ENCODE data around the gene SF3A2.

Gene SF3A2

DNA sequence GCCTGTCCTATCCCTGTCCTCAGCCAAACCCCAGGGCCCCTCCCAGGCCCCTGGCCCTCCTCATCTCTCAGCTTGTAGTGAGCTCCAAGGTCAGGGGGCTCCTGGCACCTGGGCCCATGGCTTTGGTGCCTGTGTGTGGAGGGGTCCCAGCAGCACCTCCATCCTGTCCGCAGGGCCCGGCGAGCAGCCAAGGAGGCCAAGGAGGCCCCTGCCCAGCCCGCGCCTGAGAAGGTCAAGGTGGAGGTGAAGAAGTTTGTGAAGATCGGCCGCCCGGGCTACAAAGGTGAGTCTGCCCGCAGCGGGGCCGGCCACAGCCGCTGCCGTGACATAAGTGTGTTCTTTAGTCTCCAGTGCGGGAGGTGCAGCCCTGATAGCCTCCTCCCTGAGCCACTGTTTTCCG, 8.6 kb downstream of the SF3A2 start:
- no peak overlapping the region for H3K4me3 ChIP-seq (ENCODE audit: low read length)
- peaks cover 15% of the 10 kb centered on the region for H3K4me1 ChIP-seq (ENCODE audit: control insufficient read depth, insufficient read depth, low read length)
- DNase-seq (ENCODE audit: low read depth): no peak
- H3K27me3 ChIP-seq (replicated peaks; ENCODE audit: control insufficient read depth, insufficient read depth, low read length): no peaks in the 10 kb centered on the region
- H3K9ac ChIP-seq (ENCODE audit: low read length): no peak overlapping the region
- H3K9me3 ChIP-seq (ENCODE audit: control insufficient read depth, low read length): no peaks in the 10 kb centered on the region
- peaks cover 47% of the 10 kb centered on the region for H3K36me3 ChIP-seq (ENCODE audit: control insufficient read depth, insufficient read depth, low read length, severe bottlenecking)

DNA sequence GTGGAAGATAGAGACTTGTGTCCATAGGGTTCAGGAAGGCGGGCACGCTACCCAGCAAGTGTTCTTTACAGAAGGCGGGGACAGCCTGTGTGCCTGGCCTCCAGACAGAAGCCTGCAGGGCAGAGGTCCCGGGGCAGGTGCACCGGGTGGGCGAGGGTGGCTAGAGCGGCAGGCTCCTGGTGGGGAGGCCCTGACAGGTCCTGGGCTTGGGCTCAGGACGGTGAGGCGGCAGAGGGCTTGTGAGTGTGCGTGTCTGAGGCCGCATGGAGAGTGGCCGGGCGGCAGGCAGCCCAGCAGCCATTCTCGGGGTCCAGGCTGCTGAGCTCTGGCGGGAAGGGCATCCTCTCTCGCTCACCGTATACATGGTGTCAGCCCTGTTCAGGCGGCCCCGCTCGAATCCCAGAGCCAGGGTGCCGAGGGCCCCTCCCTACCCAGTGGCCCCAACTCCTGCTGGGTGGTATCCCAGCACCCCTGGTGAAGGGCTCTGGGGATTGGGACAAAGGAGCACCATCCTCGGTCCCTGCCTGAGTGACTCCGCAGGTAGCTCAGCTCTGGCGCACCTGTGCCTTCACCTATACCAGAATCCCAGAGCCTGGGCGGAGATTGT, 9.5 kb downstream of the SF3A2 start:
- DNase-seq (ENCODE audit: low read depth): no peak
- H3K27me3 ChIP-seq (replicated peaks; ENCODE audit: control insufficient read depth, insufficient read depth, low read length): no peaks in the 10 kb centered on the region
- peaks cover 47% of the 10 kb centered on the region for H3K36me3 ChIP-seq (ENCODE audit: control insufficient read depth, insufficient read depth, low read length, severe bottlenecking)
- peaks cover 7% of the 10 kb centered on the region for H3K4me1 ChIP-seq (ENCODE audit: control insufficient read depth, insufficient read depth, low read length)
- no peaks in the 10 kb centered on the region for H3K9me3 ChIP-seq (ENCODE audit: control insufficient read depth, low read length)
- no peak overlapping the region for H3K4me3 ChIP-seq (ENCODE audit: low read length)
- H3K9ac ChIP-seq (ENCODE audit: low read length): no peak overlapping the region

DNA sequence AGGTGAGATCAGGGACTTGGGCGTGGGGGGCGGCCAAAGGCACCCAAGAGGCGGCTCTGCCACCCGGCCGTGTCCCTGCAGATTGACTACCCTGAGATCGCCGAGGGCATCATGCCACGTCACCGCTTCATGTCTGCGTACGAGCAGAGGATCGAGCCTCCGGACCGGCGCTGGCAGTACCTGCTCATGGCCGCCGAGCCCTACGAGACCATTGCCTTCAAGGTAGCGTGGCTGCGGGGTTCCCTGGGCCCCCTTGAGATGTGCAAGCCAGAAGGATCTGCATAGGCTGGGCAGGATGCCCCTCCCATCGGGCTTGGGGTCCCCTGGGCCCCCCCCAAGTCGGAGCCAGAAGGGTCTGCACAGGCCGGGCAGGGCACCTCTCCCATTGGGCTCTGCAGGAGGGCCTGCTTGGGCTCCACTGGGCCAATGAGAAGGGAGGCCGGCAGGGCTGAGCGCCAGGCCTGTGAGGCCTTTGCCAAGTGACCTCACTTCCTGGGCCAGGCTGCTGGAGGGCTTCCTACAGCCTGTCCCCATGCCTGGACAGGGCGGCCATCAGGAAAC, 10.3 kb downstream of the SF3A2 start:
- H3K9ac ChIP-seq (ENCODE audit: low read length): no peak overlapping the region
- no peaks in the 10 kb centered on the region for H3K9me3 ChIP-seq (ENCODE audit: control insufficient read depth, low read length)
- peaks cover 47% of the 10 kb centered on the region for H3K36me3 ChIP-seq (ENCODE audit: control insufficient read depth, insufficient read depth, low read length, severe bottlenecking)

DNA sequence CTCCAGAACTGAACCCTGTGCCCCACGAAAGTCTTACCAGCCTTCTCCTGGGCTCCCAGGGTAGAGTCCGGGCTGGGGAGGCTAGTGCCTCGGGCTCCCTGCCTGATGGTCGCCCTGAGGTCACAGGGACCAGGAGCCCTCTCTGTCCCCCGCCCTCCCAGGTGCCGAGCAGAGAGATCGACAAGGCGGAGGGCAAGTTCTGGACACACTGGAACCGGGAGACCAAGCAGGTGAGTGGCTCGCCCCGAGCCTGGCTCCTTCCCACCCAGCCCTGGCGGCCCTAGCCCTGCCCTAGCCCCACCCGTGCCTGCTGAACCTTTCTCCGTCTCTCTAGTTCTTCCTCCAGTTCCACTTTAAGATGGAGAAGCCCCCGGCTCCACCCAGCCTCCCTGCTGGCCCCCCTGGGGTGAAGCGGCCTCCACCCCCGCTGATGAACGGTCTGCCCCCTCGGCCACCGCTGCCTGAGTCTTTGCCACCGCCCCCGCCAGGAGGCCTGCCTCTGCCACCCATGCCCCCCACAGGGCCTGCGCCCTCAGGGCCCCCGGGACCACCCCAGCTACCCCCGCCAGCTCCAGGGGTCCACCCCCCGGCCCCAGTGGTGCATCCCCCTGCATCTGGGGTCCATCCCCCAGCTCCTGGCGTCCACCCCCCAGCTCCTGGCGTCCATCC, 10.9 kb downstream of the SF3A2 start:
- no peaks in the 10 kb centered on the region for H3K9me3 ChIP-seq (ENCODE audit: control insufficient read depth, low read length)
- no peak overlapping the region for H3K9ac ChIP-seq (ENCODE audit: low read length)
- H3K27me3 ChIP-seq (replicated peaks; ENCODE audit: control insufficient read depth, insufficient read depth, low read length): peaks cover 10% of the 10 kb centered on the region
- peaks cover 7% of the 10 kb centered on the region for H3K4me1 ChIP-seq (ENCODE audit: control insufficient read depth, insufficient read depth, low read length)
- no peak overlapping the region for H3K4me3 ChIP-seq (ENCODE audit: low read length)
- no peak for DNase-seq (ENCODE audit: low read depth)
- peaks cover 47% of the 10 kb centered on the region for H3K36me3 ChIP-seq (ENCODE audit: control insufficient read depth, insufficient read depth, low read length, severe bottlenecking)

More for the DNA sequence above, 10.3 kb downstream of the SF3A2 start:
- H3K4me1 ChIP-seq (ENCODE audit: control insufficient read depth, insufficient read depth, low read length): peaks cover 6% of the 10 kb centered on the region
- no peak overlapping the region for H3K4me3 ChIP-seq (ENCODE audit: low read length)
- no peak for DNase-seq (ENCODE audit: low read depth)
- peaks cover 5% of the 10 kb centered on the region for H3K27me3 ChIP-seq (replicated peaks; ENCODE audit: control insufficient read depth, insufficient read depth, low read length)

DNA sequence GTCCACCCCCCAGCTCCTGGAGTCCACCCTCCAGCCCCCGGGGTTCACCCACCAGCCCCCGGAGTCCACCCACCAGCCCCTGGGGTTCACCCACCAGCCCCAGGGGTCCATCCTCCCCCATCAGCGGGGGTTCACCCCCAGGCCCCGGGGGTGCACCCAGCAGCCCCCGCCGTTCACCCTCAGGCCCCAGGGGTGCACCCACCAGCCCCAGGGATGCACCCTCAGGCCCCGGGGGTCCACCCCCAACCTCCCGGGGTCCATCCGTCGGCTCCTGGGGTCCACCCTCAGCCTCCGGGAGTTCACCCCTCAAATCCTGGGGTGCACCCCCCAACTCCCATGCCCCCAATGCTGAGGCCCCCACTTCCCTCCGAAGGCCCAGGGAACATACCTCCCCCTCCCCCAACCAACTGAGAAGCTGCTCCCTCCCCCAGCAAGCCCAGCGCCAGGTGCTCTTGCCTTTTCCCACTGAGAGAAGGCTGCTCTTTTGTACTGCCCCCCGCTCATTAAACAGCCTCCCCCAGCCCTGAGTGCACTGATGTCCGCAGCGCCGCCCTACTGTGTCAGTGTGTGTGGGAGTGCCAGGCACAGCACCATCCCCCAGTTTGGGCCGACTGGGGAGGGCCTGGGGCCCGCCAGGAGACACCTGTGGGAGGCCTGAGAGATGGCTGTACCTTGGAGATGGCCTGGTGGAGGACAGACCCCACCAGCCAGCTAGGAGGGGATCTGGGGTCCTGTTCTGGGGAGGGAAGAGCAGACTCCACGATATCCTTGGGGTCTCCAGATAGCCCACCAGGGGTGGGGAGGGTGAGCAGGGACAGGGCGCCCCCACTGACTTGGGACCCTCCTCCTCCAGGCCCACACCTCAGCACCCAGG, 11.7 kb downstream of the SF3A2 start:
- Histone ChIP-seq H3K36me3 (ENCODE audit: control insufficient read depth, insufficient read depth, low read length, severe bottlenecking) (peaks cover 46% of the 10 kb centered on the region), H3K9me3 (ENCODE audit: control insufficient read depth, low read length) (no peaks in the 10 kb centered on the region), H3K9ac (ENCODE audit: low read length) (no peak overlapping the region), H3K4me3 (ENCODE audit: low read length) (no peak overlapping the region), H3K27me3 (replicated peaks; ENCODE audit: control insufficient read depth, insufficient read depth, low read length) (peaks cover 15% of the 10 kb centered on the region), H3K4me1 (ENCODE audit: control insufficient read depth, insufficient read depth, low read length) (peaks cover 7% of the 10 kb centered on the region)
- no peak for DNase-seq (ENCODE audit: low read depth)

DNA sequence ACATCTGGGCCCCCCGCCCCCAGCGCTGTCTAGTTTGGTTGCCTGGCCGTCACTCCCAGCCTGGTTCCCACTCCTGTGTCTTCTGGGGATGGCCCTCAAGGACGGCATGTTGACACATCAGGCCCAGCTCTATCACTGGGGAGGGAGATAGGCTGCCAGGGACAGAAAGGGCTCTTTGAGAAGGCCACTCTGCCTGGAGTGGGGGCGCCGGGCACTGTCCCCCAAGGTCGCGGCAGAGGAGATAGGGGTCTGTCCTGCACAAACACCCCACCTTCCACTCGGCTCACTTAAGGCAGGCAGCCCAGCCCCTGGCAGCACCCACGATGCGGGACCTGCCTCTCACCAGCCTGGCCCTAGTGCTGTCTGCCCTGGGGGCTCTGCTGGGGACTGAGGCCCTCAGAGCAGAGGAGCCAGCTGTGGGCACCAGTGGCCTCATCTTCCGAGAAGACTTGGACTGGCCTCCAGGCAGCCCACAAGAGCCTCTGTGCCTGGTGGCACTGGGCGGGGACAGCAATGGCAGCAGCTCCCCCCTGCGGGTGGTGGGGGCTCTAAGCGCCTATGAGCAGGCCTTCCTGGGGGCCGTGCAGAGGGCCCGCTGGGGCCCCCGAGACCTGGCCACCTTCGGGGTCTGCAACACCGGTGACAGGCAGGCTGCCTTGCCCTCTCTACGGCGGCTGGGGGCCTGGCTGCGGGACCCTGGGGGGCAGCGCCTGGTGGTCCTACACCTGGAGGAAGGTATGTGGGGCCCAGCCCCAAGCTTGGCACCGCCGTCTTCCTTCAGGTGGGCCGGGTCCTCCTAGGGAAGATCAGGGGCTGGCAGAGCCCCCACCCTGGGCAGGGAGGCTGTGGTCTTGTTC, 12.6 kb downstream of the SF3A2 start, which contains the start of gene AMH:
AMH (plus strand) TSS at position 314 of the 857 bp plus-strand sequence; CDS start at position 324, 10 bp downstream.
- H3K4me1 ChIP-seq (ENCODE audit: control insufficient read depth, insufficient read depth, low read length): peaks cover 7% of the 10 kb centered on the region
- H3K27me3 ChIP-seq (replicated peaks; ENCODE audit: control insufficient read depth, insufficient read depth, low read length): peaks cover 15% of the 10 kb centered on the region
- no peak for DNase-seq (ENCODE audit: low read depth)
- no peak within 1 kb of the TSS for H3K4me3 ChIP-seq (ENCODE audit: low read length)
- peaks cover 37% of the 10 kb centered on the region for H3K36me3 ChIP-seq (ENCODE audit: control insufficient read depth, insufficient read depth, low read length, severe bottlenecking)
- H3K9ac ChIP-seq (ENCODE audit: low read length): no peak within 1 kb of the TSS
- H3K9me3 ChIP-seq (ENCODE audit: control insufficient read depth, low read length): no peaks in the 10 kb centered on the region

DNA sequence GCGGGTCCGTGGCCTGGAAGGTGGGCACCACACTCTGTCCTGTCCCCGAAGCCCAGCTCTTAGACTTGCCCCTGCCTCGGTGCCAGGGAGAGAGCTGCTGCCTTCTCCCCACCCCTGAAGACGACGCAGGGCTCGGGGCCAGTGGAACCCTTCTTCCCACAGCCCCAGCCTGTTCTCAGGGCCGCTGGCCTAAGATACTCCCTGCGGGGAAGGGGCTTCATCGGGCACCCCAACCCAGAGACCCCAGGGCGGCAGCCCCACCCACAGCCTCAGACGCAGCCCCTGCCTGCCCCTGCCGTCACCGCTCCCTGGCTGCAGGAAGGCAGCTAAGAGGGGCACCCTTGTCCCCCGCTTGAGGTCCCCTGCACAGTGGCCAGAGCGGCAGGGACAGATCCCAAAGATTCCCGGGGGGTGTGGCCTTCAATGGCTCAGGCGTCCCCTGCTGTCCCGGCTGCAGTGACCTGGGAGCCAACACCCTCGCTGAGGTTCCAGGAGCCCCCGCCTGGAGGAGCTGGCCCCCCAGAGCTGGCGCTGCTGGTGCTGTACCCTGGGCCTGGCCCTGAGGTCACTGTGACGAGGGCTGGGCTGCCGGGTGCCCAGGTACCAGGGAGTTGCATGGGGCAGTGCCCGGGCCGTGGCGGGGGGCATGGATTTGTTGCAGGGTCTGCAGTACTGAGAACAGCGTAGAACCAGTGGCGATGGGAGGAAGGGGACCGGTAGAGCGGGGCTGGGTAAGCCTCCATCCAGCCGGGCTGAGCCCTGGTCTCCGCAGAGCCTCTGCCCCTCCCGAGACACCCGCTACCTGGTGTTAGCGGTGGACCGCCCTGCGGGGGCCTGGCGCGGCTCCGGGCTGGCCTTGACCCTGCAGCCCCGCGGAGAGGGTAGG, 13.5 kb downstream of the SF3A2 start:
- H3K27me3 ChIP-seq (replicated peaks; ENCODE audit: control insufficient read depth, insufficient read depth, low read length): peaks cover 15% of the 10 kb centered on the region
- peaks cover 28% of the 10 kb centered on the region for H3K36me3 ChIP-seq (ENCODE audit: control insufficient read depth, insufficient read depth, low read length, severe bottlenecking)
- H3K9me3 ChIP-seq (ENCODE audit: control insufficient read depth, low read length): no peaks in the 10 kb centered on the region
- no peak overlapping the region for H3K4me3 ChIP-seq (ENCODE audit: low read length)
- H3K4me1 ChIP-seq (ENCODE audit: control insufficient read depth, insufficient read depth, low read length): peaks cover 7% of the 10 kb centered on the region
- no peak overlapping the region for H3K9ac ChIP-seq (ENCODE audit: low read length)
- no peak for DNase-seq (ENCODE audit: low read depth)

DNA sequence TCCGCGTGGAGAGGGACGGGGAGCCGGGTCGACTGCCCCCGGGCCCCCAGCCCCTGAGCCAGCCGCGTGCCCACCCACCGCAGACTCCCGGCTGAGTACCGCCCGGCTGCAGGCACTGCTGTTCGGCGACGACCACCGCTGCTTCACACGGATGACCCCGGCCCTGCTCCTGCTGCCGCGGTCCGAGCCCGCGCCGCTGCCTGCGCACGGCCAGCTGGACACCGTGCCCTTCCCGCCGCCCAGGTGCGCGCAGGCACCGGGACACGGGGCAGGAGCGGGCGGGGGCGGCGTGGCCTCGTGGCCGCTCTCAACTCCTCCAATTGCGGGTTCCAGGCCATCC, 14.1 kb downstream of the SF3A2 start:
- peaks cover 22% of the 10 kb centered on the region for H3K36me3 ChIP-seq (ENCODE audit: control insufficient read depth, insufficient read depth, low read length, severe bottlenecking)
- DNase-seq (ENCODE audit: low read depth): no peak
- no peak overlapping the region for H3K9ac ChIP-seq (ENCODE audit: low read length)
- no peaks in the 10 kb centered on the region for H3K9me3 ChIP-seq (ENCODE audit: control insufficient read depth, low read length)
- peaks cover 7% of the 10 kb centered on the region for H3K4me1 ChIP-seq (ENCODE audit: control insufficient read depth, insufficient read depth, low read length)
- H3K27me3 ChIP-seq (replicated peaks; ENCODE audit: control insufficient read depth, insufficient read depth, low read length): peaks cover 15% of the 10 kb centered on the region
- no peak overlapping the region for H3K4me3 ChIP-seq (ENCODE audit: low read length)

DNA sequence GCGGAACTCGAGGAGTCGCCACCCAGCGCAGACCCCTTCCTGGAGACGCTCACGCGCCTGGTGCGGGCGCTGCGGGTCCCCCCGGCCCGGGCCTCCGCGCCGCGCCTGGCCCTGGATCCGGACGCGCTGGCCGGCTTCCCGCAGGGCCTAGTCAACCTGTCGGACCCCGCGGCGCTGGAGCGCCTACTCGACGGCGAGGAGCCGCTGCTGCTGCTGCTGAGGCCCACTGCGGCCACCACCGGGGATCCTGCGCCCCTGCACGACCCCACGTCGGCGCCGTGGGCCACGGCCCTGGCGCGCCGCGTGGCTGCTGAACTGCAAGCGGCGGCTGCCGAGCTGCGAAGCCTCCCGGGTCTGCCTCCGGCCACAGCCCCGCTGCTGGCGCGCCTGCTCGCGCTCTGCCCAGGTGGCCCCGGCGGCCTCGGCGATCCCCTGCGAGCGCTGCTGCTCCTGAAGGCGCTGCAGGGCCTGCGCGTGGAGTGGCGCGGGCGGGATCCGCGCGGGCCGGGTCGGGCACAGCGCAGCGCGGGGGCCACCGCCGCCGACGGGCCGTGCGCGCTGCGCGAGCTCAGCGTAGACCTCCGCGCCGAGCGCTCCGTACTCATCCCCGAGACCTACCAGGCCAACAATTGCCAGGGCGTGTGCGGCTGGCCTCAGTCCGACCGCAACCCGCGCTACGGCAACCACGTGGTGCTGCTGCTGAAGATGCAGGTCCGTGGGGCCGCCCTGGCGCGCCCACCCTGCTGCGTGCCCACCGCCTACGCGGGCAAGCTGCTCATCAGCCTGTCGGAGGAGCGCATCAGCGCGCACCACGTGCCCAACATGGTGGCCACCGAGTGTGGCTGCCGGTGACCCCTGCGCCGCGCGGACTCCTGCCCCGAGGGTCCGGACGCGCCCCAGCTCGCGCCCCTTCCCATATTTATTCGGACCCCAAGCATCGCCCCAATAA, 14.8 kb downstream of the SF3A2 start:
- peaks cover 16% of the 10 kb centered on the region for H3K36me3 ChIP-seq (ENCODE audit: control insufficient read depth, insufficient read depth, low read length, severe bottlenecking)
- H3K4me3 ChIP-seq (ENCODE audit: low read length): no peak overlapping the region
- no peak overlapping the region for H3K9ac ChIP-seq (ENCODE audit: low read length)
- H3K9me3 ChIP-seq (ENCODE audit: control insufficient read depth, low read length): no peaks in the 10 kb centered on the region
- H3K4me1 ChIP-seq (ENCODE audit: control insufficient read depth, insufficient read depth, low read length): peaks cover 7% of the 10 kb centered on the region
- H3K27me3 ChIP-seq (replicated peaks; ENCODE audit: control insufficient read depth, insufficient read depth, low read length): peaks cover 15% of the 10 kb centered on the region
- peak; percentile 31 for DNase-seq (ENCODE audit: low read depth)
